Activated CD8-positive, alpha-beta T cell treated with anti-CD3 and anti-CD28 coated beads, Interleukin-2, amount 10 ng/mL, durations not matched to agents 7 days and 5 days (primary cell): ENCODE data around the gene UQCR11. TPM values are rescaled to one million over a fixed set of nuclear protein-coding genes. Genes with fewer than 3 reads are reported as not detected.

ENCODE experiments used
- ATAC-seq: fragments of 150-1000 bp; cut with Tn5 transposase; one replicate; pipeline ENCODE4 v1.10.0; 2021; ENCODE audit warnings: moderate library complexity
- CTCF ChIA-PET: fragments of 350-600 bp; sonication (Branson Sonifier 250); formaldehyde crosslinking; loops from one replicate; lab custom pipeline; 2021; ENCODE audit warnings: antibody characterized with exemption; lab: Charles Lee
- POLR2A ChIA-PET: fragments of 350-600 bp; sonication (Branson Sonifier 250); formaldehyde crosslinking; loops from one replicate; lab custom pipeline; 2021; ENCODE audit warnings: antibody characterized with exemption; lab: Charles Lee
- DNase-seq: peaks from one replicate; pipeline ENCODE4 v3.0.0-alpha.2; 2020
- H3K27ac Mint-ChIP-seq: one replicate; pipeline ENCODE4 v1.8.0; 2021; ENCODE audit warnings: mild to moderate bottlenecking, mixed read lengths
- H3K27me3 Mint-ChIP-seq: one replicate; pipeline ENCODE4 v1.8.0; 2021; ENCODE audit warnings: low read depth, mixed read lengths
- H3K36me3 Mint-ChIP-seq: one replicate; pipeline ENCODE4 v1.8.0; 2021; ENCODE audit warnings: low read depth, mixed read lengths
- H3K4me1 Mint-ChIP-seq: one replicate; pipeline ENCODE4 v1.8.0; 2021; ENCODE audit warnings: low read depth, mixed read lengths
- H3K4me3 Mint-ChIP-seq: one replicate; pipeline ENCODE4 v1.8.0; 2021; ENCODE audit warnings: mild to moderate bottlenecking, mixed read lengths
- H3K9me3 Mint-ChIP-seq: one replicate; pipeline ENCODE4 v1.8.0; 2022; ENCODE audit warnings: mixed read lengths; ENCODE audit not compliant: insufficient read depth
- total RNA-seq, 2 experiments: library from RNA; stranded (reverse); gene quantifications; one replicate each; pipeline ENCODE4 v1.2.3, GENCODE V29; 2021

Gene UQCR11
- total RNA-seq, 2 experiments from 2014 or later: 180 to 195 TPM

DNA sequence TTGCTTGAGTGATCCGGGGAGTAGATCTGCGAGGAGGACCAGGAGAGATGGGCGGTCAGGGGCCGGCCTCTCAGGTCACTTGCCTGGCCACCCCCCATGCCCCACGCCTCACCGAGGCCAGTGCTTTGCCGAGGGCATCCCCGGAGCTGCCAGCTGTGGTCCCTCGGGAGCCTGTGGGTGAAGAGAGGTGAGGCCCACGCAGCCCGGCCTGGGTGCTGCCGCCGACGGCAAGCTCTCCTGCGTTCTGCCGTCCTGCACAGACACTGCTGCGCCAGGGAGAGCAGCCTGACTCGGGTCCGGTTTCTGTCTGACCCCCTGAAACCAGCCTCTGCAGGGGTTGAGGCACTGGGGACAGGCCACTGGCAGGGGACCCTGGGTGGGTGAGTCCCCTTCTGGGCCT lies 15.8 kb upstream of the UQCR11 start:
- ATAC-seq: no peak
- Mint-ChIP-seq H3K4me1 (peaks cover 19% of the 10 kb centered on the region), H3K4me3 (no peak overlapping the region), H3K9me3 (no peaks in the 10 kb centered on the region), H3K27ac (no peak overlapping the region), H3K27me3 (no peaks in the 10 kb centered on the region), H3K36me3 (peaks cover 37% of the 10 kb centered on the region)
- CTCF ChIA-PET: no interaction called here
- POLR2A ChIA-PET: no interaction called here
- no peak for DNase-seq

DNA sequence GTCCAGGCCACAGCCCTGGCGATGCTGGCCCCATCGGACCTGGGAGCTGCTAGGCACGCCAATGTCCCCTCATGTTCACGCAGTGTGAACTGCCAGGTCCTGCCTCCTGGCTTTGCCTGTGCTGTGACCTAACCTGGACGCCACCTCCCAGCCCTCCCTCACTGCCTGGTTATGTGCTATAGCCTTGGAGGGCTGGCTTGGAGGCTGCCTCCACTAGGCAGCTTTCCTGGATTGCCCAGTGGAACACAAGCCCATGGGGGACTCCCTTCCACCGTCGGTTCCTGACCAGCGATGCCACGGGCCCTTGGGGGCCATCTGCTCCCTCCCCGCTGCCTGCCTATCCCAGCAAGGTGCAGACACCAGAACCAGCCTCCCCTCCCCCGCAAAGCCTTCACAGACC lies 15.2 kb upstream of the UQCR11 start:
- ChIA-PET CTCF (no interaction called here), POLR2A (no interaction called here)
- peaks cover 22% of the 10 kb centered on the region for H3K4me1 Mint-ChIP-seq
- H3K27me3 Mint-ChIP-seq: no peaks in the 10 kb centered on the region
- H3K36me3 Mint-ChIP-seq: peaks cover 40% of the 10 kb centered on the region
- H3K9me3 Mint-ChIP-seq: no peaks in the 10 kb centered on the region
- H3K27ac Mint-ChIP-seq: no peak overlapping the region
- DNase-seq: no peak
- no peak overlapping the region for H3K4me3 Mint-ChIP-seq
- no peak for ATAC-seq

DNA sequence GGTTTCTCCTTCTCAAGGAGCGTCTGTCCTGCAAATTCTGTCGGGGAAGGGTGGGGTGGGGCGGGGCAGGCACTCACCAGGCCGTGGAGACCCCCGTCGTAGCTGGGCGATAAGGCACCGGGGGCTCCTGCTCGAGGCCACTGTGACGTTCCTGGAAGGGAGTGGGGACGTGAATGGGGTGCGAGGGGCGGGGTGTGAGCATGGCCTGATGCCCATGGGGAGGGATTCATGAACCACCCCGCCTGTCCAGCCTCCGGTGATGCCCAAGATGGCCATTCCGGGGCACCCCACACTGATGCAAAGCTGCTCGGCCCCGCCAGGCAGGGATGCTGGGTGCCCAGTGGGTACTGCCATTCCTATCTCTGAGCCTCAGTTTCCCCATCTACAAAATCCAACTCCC lies 14.4 kb upstream of the UQCR11 start:
- no peaks in the 10 kb centered on the region for H3K9me3 Mint-ChIP-seq
- ATAC-seq (no peak), DNase-seq (no peak)
- H3K36me3 Mint-ChIP-seq: peaks cover 41% of the 10 kb centered on the region
- no peak overlapping the region for H3K4me3 Mint-ChIP-seq
- H3K27me3 Mint-ChIP-seq: no peaks in the 10 kb centered on the region
- ChIA-PET POLR2A (no interaction called here), CTCF (no interaction called here)
- no peak overlapping the region for H3K27ac Mint-ChIP-seq
- peaks cover 24% of the 10 kb centered on the region for H3K4me1 Mint-ChIP-seq

DNA sequence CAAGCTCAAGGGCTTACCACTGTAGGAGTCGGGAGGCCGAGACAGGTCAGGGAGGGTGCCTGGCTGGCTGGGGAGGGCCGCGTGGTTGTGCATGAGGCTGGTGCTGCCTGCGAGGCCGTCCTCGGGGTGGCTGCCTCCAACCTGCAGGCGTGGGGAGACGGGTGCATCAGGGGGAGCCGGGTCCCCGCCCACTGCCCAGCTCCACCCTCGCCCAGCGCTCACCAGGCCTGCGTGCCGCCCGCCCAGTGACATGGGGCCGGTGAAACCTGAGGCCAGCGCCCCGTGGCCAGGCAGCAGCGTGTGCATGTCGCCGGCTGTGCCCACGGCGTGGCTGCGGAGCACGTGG lies 13.8 kb upstream of the UQCR11 start:
- Mint-ChIP-seq H3K27me3 (no peaks in the 10 kb centered on the region), H3K36me3 (peaks cover 40% of the 10 kb centered on the region), H3K4me1 (peaks cover 27% of the 10 kb centered on the region), H3K4me3 (no peak overlapping the region), H3K27ac (no peak overlapping the region), H3K9me3 (no peaks in the 10 kb centered on the region)
- ChIA-PET POLR2A (no interaction called here), CTCF (no interaction called here)
- ATAC-seq (no peak), DNase-seq (no peak)

DNA sequence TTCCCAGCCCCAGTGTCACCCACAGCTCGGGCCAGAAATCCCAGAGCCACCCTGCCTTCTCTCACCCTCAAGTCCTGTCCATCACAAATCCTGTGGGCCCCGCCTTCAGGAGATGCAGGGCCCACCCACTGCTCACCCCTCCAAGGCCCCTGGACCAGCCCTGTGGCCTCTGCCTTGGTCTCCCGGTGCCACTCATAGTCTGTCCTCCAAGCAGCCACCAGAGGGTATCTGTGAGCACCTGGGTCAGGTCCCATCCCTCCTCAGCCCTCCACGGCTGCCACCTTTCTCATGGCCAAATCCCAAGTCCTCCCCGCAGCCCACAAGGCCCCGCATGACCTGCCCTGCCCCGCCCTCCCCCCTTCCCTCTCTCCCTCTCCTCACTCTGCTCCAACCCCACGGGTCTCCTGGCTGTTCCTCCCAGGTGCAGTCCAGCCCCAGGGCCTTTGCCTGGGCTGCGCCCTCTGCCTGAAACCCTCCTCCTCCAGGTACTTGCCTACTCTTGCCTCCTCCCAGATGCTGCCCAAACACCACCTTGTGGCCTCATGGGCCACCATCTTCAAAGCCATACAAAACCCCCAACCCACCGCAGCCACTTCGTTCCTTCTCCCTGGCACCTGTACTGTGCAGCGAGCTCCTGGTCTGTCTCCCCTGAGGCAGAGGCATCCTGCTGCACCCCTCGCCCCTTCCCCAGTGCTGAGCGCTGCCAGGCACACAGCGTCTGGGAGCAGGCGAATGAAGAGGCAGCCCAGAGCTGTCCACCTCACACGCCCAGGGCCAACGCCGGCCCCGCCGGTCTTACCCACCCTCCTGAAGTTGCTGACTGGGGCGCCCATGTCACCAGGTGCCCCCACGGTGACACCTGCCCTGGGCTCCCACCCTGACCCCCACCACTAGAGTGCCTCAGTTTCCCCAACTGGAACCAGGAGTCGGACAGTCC lies 13.2 kb upstream of the UQCR11 start:
- no peak overlapping the region for H3K4me3 Mint-ChIP-seq
- ATAC-seq: peak; percentile 67
- CTCF ChIA-PET: no interaction called here
- DNase-seq: peak; percentile 44
- H3K36me3 Mint-ChIP-seq: peaks cover 40% of the 10 kb centered on the region
- H3K27me3 Mint-ChIP-seq: no peaks in the 10 kb centered on the region
- POLR2A ChIA-PET: no interaction called here
- no peaks in the 10 kb centered on the region for H3K9me3 Mint-ChIP-seq
- H3K4me1 Mint-ChIP-seq: peaks cover 29% of the 10 kb centered on the region
- peak overlapping the region; percentile 52 for H3K27ac Mint-ChIP-seq

DNA sequence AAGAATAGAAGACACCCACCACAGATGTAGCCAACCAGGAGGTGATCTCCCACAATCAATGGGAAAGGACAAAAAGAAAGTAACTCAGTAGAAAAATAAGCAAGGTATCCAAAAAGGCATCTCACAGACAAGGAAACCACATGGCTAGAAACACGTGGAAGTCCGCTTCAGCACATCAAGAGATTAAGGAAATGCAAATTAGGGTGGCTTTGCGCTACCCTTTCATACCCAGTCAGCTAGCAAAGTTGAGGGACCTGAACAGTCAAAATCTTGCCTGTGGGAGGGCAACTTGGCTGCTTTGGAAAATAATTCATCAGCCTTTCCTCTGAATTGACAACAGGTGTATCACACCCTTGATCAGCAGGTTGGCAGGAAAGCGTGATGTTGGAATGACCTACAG lies 11.6 kb upstream of the UQCR11 start:
- ATAC-seq (no peak), DNase-seq (no peak)
- H3K4me1 Mint-ChIP-seq: peaks cover 32% of the 10 kb centered on the region
- POLR2A ChIA-PET: no interaction called here
- H3K4me3 Mint-ChIP-seq: no peak overlapping the region
- H3K27me3 Mint-ChIP-seq: no peaks in the 10 kb centered on the region
- peak overlapping the region; percentile 18 for H3K27ac Mint-ChIP-seq
- H3K36me3 Mint-ChIP-seq: peaks cover 43% of the 10 kb centered on the region
- CTCF ChIA-PET: interaction anchor here (1.1 kb wide), 1 partner anchor 11 kb away, joined by 3 read pairs; no protein-coding TSS in a partner anchor
- no peaks in the 10 kb centered on the region for H3K9me3 Mint-ChIP-seq

DNA sequence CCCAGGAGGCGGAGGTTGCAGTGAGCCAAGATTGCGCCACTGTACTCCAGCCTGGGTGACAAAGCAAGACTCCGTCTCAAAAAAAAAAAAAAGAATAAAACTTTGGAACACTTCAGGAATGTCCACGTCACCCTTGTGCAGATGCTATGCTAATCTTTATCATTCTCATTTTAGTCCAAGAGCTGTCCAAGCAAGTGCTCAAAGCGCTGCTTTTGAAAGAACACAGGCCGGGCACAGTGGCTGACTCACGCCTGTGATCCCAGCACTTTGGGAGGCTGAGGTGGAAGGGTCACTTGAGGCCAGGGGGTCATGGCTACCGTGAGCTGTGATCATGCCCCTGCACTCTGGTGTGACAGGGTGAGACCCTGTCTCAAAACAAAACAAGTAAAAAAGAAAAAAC lies 11.1 kb upstream of the UQCR11 start:
- no peak for ATAC-seq
- peaks cover 35% of the 10 kb centered on the region for H3K4me1 Mint-ChIP-seq
- H3K27ac Mint-ChIP-seq: peak overlapping the region; percentile 18
- CTCF ChIA-PET: interaction anchor here (0.8 to 1.1 kb wide), 2 partner anchors 11 to 35 kb away, joined by 3 read pairs; no protein-coding TSS in a partner anchor
- H3K36me3 Mint-ChIP-seq: peaks cover 46% of the 10 kb centered on the region
- no peaks in the 10 kb centered on the region for H3K9me3 Mint-ChIP-seq
- POLR2A ChIA-PET: no interaction called here
- no peak for DNase-seq
- no peak overlapping the region for H3K4me3 Mint-ChIP-seq
- H3K27me3 Mint-ChIP-seq: no peaks in the 10 kb centered on the region

DNA sequence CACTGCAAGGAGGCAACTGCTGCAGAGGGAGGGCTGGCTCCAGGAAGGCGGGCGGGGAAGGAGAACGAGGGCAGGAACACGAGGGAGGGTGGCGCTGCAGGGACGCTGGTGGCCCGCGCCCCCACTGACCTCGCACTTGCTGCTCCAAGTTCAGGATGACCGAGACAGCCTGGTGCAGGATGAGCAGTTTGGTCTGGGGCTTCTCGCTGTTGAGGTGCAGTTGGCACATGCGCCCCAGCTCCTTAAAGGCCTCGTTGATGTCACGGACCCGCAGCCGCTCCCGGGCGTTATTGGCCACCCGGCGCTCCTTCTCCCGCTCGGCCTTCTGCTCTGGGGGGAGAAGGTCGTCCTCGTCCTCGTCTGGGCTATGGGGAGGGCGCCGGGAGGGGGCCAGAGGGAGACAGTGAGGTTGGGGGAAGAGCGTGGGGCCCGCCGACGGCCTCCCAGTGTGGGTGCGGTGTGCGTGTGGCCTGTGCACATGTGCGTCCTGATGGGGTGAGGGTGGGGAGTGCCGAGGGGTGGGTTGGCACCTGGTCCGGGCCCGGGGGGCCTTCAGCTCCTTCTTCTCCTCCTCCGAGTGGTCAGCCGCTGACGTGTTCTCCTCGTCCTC lies 10.0 kb upstream of the UQCR11 start:
- CTCF ChIA-PET: no interaction called here
- Mint-ChIP-seq H3K4me1 (peaks cover 45% of the 10 kb centered on the region), H3K9me3 (no peaks in the 10 kb centered on the region), H3K27ac (no peak overlapping the region), H3K36me3 (peaks cover 49% of the 10 kb centered on the region), H3K27me3 (no peaks in the 10 kb centered on the region), H3K4me3 (no peak overlapping the region)
- POLR2A ChIA-PET: no interaction called here
- ATAC-seq (no peak), DNase-seq (no peak)

DNA sequence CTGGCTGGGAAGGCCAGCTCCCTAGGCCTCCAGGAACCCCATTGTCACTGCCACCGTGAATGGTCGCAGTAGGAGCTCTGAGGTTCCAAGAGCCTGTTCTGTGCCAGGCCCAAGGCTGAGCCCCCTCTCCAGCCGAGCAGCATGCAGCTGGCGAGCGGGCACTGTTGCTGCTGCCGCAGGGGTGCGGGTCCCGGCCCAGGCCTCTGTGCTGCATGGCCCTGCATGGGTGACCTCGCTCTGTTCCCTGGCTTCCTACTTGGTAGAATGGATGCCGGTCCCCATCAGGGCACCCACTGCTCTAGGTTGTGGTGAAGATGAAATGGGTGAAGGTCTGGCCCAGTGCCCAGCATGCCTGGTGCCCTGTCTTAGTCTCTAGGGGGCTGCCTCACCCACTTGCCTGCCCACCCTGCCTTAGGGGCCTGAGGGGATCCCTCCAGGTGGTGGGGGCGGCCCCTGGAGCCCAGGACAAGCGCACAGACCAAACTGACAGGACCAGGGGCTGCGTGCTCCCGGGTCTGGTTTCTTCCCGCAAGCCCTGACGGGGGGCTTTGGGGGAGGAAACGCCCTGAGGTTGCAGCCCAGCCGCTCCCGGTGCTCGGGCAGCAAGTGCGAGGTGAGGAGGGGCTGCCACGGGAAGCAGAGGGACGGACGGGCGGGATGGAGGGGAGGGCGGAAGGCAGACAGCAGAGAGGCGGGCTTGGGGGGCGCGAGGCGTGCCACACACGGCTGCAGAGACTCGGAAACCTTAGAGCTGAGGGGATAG lies 8.7 kb upstream of the UQCR11 start:
- no peaks in the 10 kb centered on the region for H3K27me3 Mint-ChIP-seq
- ChIA-PET CTCF (no interaction called here), POLR2A (no interaction called here)
- ATAC-seq (no peak), DNase-seq (no peak)
- no peaks in the 10 kb centered on the region for H3K9me3 Mint-ChIP-seq
- peaks cover 56% of the 10 kb centered on the region for H3K4me1 Mint-ChIP-seq
- H3K36me3 Mint-ChIP-seq: peaks cover 55% of the 10 kb centered on the region
- no peak overlapping the region for H3K27ac Mint-ChIP-seq
- H3K4me3 Mint-ChIP-seq: no peak overlapping the region

DNA sequence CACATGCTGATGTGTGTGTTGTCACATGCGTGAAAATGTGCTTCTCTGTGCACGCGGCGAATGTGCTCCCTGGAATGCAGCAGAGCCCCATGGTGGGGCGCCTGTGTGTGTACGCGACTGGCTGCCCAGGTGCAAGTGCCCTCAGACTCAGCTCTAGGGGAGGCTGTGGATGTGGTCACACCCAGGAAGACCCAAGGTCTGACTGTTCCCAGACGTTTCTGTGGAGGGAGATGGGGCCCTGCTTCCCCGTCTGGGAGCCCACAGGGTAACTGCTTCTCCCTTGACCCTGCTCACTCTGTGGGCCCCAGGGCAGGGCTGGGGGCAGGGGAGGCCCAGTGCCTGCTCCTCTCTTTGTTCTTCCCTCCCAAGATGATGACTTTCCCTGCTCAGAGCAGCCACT lies 7.9 kb upstream of the UQCR11 start:
- CTCF ChIA-PET: no interaction called here
- Mint-ChIP-seq H3K27me3 (no peaks in the 10 kb centered on the region), H3K4me1 (peaks cover 59% of the 10 kb centered on the region), H3K9me3 (no peaks in the 10 kb centered on the region), H3K36me3 (peaks cover 49% of the 10 kb centered on the region), H3K27ac (peak overlapping the region; percentile 71), H3K4me3 (no peak overlapping the region)
- ATAC-seq: no peak
- POLR2A ChIA-PET: no interaction called here
- no peak for DNase-seq

DNA sequence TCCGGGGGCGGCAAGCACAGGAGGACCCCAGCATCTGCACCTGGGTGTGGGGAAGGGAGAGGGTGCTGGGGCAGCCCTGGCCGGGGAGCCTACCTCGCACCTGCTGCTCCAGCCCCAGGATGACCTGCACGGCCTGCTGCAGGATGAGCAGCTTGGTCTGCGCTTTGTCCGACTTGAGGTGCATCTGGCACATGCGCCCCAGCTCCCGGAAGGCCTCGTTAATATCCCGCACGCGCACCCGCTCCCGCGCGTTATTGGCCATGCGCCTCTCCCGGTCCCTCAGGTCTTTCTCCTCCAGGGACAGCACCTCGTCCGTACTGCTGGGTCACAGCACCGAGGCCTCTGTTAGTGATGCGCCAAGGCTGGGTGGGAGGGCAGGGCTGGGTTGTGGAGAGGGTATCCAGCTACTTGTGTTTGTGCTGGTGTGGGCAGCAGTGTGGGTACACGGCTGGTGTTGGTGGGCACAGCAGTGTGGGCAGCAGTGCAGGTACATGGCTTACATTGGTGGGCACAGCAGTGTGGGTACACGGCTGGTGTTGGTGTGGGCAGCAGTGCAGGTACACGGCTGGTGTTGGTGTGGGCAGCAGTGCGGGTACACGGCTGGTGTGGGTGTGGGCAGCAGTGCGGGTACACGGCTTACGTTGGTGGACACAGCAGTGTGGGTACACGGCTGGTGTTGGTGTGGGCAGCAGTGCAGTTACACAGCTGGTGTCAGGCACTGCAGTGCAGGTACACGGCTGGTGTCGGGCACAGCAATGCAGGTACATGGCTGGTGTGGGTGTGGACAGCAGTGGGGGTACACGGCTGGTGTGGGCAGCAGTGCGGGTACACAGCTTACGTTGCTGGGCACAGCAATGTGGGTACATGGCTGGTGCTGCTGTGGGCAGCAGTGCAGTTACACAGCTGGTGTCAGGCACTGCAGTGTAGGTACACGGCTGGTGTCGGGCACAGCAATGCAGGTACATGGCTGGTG lies 7.1 kb upstream of the UQCR11 start:
- no peak overlapping the region for H3K27ac Mint-ChIP-seq
- peaks cover 56% of the 10 kb centered on the region for H3K4me1 Mint-ChIP-seq
- no peak overlapping the region for H3K4me3 Mint-ChIP-seq
- no peak for ATAC-seq
- H3K36me3 Mint-ChIP-seq: peaks cover 47% of the 10 kb centered on the region
- ChIA-PET CTCF (interaction anchor here (0.7 kb wide), 1 partner anchor 21 kb away, joined by 3 read pairs; no protein-coding TSS in a partner anchor), POLR2A (no interaction called here)
- no peaks in the 10 kb centered on the region for H3K9me3 Mint-ChIP-seq
- no peaks in the 10 kb centered on the region for H3K27me3 Mint-ChIP-seq
- DNase-seq: no peak
